Measurements from ENCODE around the gene KCNG4. TPM values are rescaled to one million over a fixed set of nuclear protein-coding genes. Genes with fewer than 3 reads are reported as not detected.

The KCNG4 gene
- total RNA-seq, 1 donor from 2014 or later, result not detected

DNA sequence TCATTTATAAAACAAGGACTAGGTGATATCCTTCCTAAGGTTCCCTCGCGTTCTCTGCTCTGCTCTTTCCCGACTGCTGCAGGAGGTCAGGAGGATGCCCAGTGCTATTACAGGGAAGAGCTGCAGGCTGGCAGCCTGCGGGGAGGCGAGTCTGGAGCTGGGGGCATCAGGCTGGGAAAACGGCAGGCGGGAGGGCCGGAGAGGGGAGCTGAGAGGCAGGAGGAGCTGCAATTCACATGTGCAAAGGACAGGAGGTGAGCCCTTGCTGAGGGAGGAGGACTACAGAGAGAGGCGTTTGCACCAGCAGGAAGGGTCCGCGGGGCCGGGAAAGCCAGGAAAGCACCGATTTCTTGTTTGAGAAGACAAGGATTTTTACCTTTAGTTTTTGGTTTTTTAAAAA, 40.7 kb downstream of the KCNG4 start:
- no peak for DNase-seq (ENCODE audit: low spot score)
- H3K9me3 Mint-ChIP-seq (ENCODE audit: unreplicated experiment), result no peaks in the 10 kb centered on the region
- H3K36me3 Mint-ChIP-seq (ENCODE audit: low read depth, unreplicated experiment), result no peaks in the 10 kb centered on the region
- no peak overlapping the region for H3K4me3 Mint-ChIP-seq (ENCODE audit: unreplicated experiment)
- TF ChIP-seq, protein P1, sequence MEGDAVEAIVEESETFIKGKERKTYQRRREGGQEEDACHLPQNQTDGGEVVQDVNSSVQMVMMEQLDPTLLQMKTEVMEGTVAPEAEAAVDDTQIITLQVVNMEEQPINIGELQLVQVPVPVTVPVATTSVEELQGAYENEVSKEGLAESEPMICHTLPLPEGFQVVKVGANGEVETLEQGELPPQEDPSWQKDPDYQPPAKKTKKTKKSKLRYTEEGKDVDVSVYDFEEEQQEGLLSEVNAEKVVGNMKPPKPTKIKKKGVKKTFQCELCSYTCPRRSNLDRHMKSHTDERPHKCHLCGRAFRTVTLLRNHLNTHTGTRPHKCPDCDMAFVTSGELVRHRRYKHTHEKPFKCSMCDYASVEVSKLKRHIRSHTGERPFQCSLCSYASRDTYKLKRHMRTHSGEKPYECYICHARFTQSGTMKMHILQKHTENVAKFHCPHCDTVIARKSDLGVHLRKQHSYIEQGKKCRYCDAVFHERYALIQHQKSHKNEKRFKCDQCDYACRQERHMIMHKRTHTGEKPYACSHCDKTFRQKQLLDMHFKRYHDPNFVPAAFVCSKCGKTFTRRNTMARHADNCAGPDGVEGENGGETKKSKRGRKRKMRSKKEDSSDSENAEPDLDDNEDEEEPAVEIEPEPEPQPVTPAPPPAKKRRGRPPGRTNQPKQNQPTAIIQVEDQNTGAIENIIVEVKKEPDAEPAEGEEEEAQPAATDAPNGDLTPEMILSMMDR (IDR thresholded peaks at IDR 0.05; ENCODE audit: unreplicated experiment), result no peak
- H3K27ac Mint-ChIP-seq (ENCODE audit: unreplicated experiment), result no peak overlapping the region
- H3K4me1 Mint-ChIP-seq (ENCODE audit: unreplicated experiment), result peaks cover 5% of the 10 kb centered on the region
- peaks cover 4% of the 10 kb centered on the region for H3K27me3 Mint-ChIP-seq (ENCODE audit: unreplicated experiment)

DNA sequence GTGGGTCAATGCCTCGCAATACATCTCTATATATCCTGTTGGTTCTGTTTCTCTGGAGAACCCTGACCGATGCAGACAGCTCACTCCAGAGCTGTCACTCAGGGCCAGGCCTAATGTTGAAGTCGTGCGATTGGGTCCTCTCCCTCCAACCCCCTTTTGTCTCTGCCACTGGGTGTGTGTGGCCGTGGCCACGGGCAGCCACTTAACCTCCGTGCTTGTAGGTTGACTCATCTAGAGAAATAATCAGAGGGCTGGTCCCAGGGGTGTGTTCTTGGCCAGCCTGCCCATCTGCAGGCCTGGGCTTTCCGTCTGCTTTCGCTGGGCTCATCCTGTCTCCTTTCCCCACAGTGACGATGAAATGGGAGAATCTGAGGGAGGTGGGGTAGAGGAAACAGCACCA, 41.4 kb downstream of the KCNG4 start:
- TF ChIP-seq, protein P1 (IDR thresholded peaks at IDR 0.05; ENCODE audit: unreplicated experiment), result no peak
- Mint-ChIP-seq H3K27ac (ENCODE audit: unreplicated experiment) (no peak overlapping the region), H3K27me3 (ENCODE audit: unreplicated experiment) (peaks cover 4% of the 10 kb centered on the region), H3K4me1 (ENCODE audit: unreplicated experiment) (peaks cover 12% of the 10 kb centered on the region), H3K36me3 (ENCODE audit: low read depth, unreplicated experiment) (no peaks in the 10 kb centered on the region), H3K4me3 (ENCODE audit: unreplicated experiment) (no peak overlapping the region), H3K9me3 (ENCODE audit: unreplicated experiment) (no peaks in the 10 kb centered on the region)
- no peak for DNase-seq (ENCODE audit: low spot score)

DNA sequence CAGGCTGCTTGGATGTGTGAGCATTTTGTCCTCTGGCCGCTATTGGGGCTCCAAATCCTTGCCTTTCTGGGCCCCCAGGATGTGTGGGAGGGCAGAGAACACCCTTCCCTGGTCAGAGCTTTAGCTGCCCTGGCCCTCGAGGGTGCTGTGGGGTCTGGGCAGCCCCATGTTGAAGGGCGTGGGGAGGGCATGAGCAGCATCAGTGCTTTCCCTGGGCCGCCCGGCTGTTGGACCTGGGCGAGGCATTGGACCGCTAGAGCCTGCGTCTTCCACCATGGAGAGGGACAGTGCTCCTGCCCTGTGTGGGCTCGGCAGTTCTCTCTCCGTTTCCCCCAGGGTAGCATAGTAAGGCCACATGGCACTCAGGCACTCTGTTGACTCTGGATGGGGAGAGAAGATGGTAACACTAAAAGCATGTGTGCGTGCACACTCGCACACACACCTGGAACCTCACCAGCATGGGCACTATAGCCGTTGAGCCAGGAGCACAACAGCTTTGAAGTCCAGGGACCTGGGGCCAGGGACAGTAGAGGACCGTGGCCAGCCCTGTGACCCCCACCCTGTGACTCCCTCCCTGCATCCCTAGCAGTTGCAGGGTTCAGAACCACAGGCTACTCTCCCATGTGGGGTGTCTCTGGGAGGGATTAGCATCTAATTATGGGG, 42.2 kb downstream of the KCNG4 start:
- TF ChIP-seq, protein P1 (IDR thresholded peaks at IDR 0.05; ENCODE audit: unreplicated experiment), result no peak
- Mint-ChIP-seq H3K36me3 (ENCODE audit: low read depth, unreplicated experiment) (no peaks in the 10 kb centered on the region), H3K9me3 (ENCODE audit: unreplicated experiment) (no peaks in the 10 kb centered on the region), H3K27me3 (ENCODE audit: unreplicated experiment) (peaks cover 4% of the 10 kb centered on the region), H3K4me3 (ENCODE audit: unreplicated experiment) (no peak overlapping the region), H3K4me1 (ENCODE audit: unreplicated experiment) (peaks cover 17% of the 10 kb centered on the region), H3K27ac (ENCODE audit: unreplicated experiment) (no peak overlapping the region)
- DNase-seq (ENCODE audit: low spot score), result no peak

DNA sequence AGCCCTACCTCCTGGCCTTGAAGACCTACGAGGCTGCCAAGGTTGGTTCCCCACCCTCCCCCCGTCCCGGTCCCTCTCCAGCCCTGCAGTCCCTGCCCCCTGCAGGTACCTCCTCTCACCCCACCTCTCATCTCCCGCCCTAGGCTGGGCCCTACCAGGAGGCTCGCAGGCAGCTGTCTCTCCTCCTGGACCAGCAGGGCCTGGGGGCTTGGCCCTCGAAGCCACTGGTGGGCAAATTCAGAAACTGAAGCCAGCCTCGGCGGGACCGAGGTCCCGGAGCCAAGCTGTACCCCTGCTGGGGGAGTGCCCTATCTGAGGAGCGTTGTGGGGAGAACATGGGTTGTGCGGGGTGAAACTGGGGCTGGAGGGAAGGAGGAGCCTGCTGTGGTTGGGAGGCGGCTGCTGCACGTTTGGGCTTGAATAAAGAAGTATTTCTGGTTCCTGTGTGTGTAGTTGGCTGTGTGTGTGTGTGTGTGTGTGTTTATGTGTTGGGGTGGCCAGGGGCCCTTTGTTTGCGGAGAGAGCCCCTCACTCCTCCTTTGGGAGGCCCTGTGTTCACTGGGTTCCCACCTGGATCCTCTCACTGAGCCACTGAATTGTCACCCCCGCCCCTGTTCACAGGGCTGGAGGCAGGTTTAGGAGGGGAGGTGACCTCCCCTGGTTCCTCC, 43.0 kb downstream of the KCNG4 start:
- Mint-ChIP-seq H3K27ac (ENCODE audit: unreplicated experiment) (no peak overlapping the region), H3K27me3 (ENCODE audit: unreplicated experiment) (peaks cover 4% of the 10 kb centered on the region), H3K9me3 (ENCODE audit: unreplicated experiment) (no peaks in the 10 kb centered on the region), H3K36me3 (ENCODE audit: low read depth, unreplicated experiment) (no peaks in the 10 kb centered on the region), H3K4me1 (ENCODE audit: unreplicated experiment) (peaks cover 17% of the 10 kb centered on the region), H3K4me3 (ENCODE audit: unreplicated experiment) (no peak overlapping the region)
- TF ChIP-seq, protein P1 (IDR thresholded peaks at IDR 0.05; ENCODE audit: unreplicated experiment), result no peak
- DNase-seq (ENCODE audit: low spot score), result no peak

DNA sequence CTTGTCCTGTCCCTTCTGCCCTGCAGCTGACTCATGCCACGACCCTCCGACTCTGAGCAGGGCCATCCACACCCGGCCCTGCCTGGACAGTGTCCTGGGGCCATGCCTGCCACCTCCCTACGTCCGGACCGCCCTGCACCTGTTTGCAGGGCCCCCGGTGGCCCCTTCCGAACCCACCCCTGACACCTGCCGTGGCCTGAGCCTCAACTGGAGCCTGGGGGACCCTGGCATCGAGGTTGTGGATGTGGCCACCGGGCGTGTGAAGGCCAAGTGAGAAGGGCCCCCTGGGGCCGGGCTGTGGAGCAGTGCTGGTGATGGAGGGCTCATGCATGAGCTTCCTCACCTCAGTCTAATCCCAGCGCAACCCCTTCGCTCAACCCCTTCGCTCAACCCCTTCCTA, 43.7 kb downstream of the KCNG4 start:
- no peak overlapping the region for H3K4me3 Mint-ChIP-seq (ENCODE audit: unreplicated experiment)
- TF ChIP-seq, protein P1 (IDR thresholded peaks at IDR 0.05; ENCODE audit: unreplicated experiment), result no peak
- no peaks in the 10 kb centered on the region for H3K36me3 Mint-ChIP-seq (ENCODE audit: low read depth, unreplicated experiment)
- no peak overlapping the region for H3K27ac Mint-ChIP-seq (ENCODE audit: unreplicated experiment)
- peaks cover 17% of the 10 kb centered on the region for H3K4me1 Mint-ChIP-seq (ENCODE audit: unreplicated experiment)
- H3K27me3 Mint-ChIP-seq (ENCODE audit: unreplicated experiment), result peaks cover 4% of the 10 kb centered on the region
- H3K9me3 Mint-ChIP-seq (ENCODE audit: unreplicated experiment), result no peaks in the 10 kb centered on the region
- DNase-seq (ENCODE audit: low spot score), result no peak

Data from endothelial cell (in vitro differentiated cells).